HEK293 (cell line): ENCODE results near the gene CDKAL1.
"Not testable (repeated sequence)": the region's sequence is repeated elsewhere in the genome, so short reads cannot be mapped to it uniquely, and the experiment has no call there.

ENCODE experiments used
- CTCF ChIA-PET: fragments of 350-600 bp; formaldehyde crosslinking; extraction: SDS; loops from one replicate; lab custom pipeline; 2021; ENCODE audit warnings: antibody characterized with exemption; lab: Yijun Ruan, JAX
- POLR2A ChIA-PET: fragments of 300-600 bp; formaldehyde crosslinking; extraction: SDS; loops from one replicate; lab custom pipeline; 2020; ENCODE audit warnings: antibody characterized with exemption, inconsistent platforms; lab: Yijun Ruan, JAX
- H3K27ac ChIP-seq: fragments of 200-500 bp; sonication (Bioruptor generic); 2 replicates; pipeline ENCODE4 v1.5.1; 2014; ENCODE audit warnings: low read depth, low read length, control low read depth, inconsistent platforms; ENCODE audit errors: extremely low read depth
- H3K36me3 ChIP-seq, 2 experiments: fragments of 200-500 bp in 1 of 2; sonication (Bioruptor generic) in 1 of 2; 1 replicate in 1 of 2; 2 replicates in 1 of 2; pipeline ENCODE4 v1.5.1; 2014 to 2017; ENCODE audit warnings: inconsistent platforms in 2 of 2, low read length in 2 of 2; ENCODE audit not compliant: control insufficient read depth in 2 of 2, insufficient read depth in 1 of 2
- H3K4me1 ChIP-seq: fragments of 200-500 bp; sonication (Bioruptor generic); 2 replicates; pipeline ENCODE4 v1.5.1; 2014; ENCODE audit warnings: mild to moderate bottlenecking, low read length, inconsistent platforms; ENCODE audit not compliant: control insufficient read depth, insufficient read depth
- H3K4me3 ChIP-seq: 2 replicates; pipeline ENCODE4 v1.5.1; 2011; ENCODE audit warnings: low read depth, mild to moderate bottlenecking, control low read depth, low read length, moderate library complexity
- H3K9me3 ChIP-seq: fragments of 200-500 bp; sonication (Bioruptor generic); 2 replicates; pipeline ENCODE4 v1.5.1; 2014; ENCODE audit warnings: low read depth, low read length, inconsistent platforms; ENCODE audit not compliant: control insufficient read depth, insufficient read depth
- GFI1B ChIP-seq: fragments of 450-650 bp; formaldehyde crosslinking; IDR thresholded peaks from 2 replicates; pipeline ENCODE4 v1.5.1; 2016; ENCODE audit warnings: missing biosample characterization, missing genetic modification characterization
- GLI2 ChIP-seq: fragments of 450-650 bp; formaldehyde crosslinking; IDR thresholded peaks from 2 replicates; pipeline ENCODE4; 2017; ENCODE audit warnings: missing biosample characterization, missing genetic modification characterization, low read depth, borderline replicate concordance
- TSHZ1 ChIP-seq: fragments of 450-650 bp; formaldehyde crosslinking; IDR thresholded peaks from 2 replicates; pipeline ENCODE4 v1.5.1; 2016; ENCODE audit warnings: missing biosample characterization, missing genetic modification characterization, borderline replicate concordance
- ZBTB8A ChIP-seq: fragments of 450-650 bp; formaldehyde crosslinking; IDR thresholded peaks from 2 replicates; pipeline ENCODE4 v1.5.1; 2016; ENCODE audit warnings: missing biosample characterization, missing genetic modification characterization
- ZFP3 ChIP-seq: fragments of 450-650 bp; formaldehyde crosslinking; IDR thresholded peaks from 2 replicates; pipeline ENCODE4 v1.5.1; 2016; ENCODE audit warnings: low read depth, missing biosample characterization, missing genetic modification characterization
- ZNF10 ChIP-seq: fragments of 450-650 bp; formaldehyde crosslinking; IDR thresholded peaks from 2 replicates; pipeline ENCODE4 v1.5.1; 2017; ENCODE audit warnings: missing biosample characterization, missing genetic modification characterization
- ZNF140 ChIP-seq: fragments of 450-650 bp; formaldehyde crosslinking; IDR thresholded peaks from 2 replicates; pipeline ENCODE4 v1.5.1; 2016; ENCODE audit warnings: missing biosample characterization, missing genetic modification characterization
- ZNF18 ChIP-seq: fragments of 450-650 bp; formaldehyde crosslinking; IDR thresholded peaks from 2 replicates; pipeline ENCODE4 v1.5.1; 2016; ENCODE audit warnings: missing biosample characterization, missing genetic modification characterization
- ZNF266 ChIP-seq: fragments of 450-650 bp; formaldehyde crosslinking; IDR thresholded peaks from 2 replicates; pipeline ENCODE4 v1.5.1; 2016; ENCODE audit warnings: missing biosample characterization, missing genetic modification characterization, low read depth
- ZNF354C ChIP-seq: fragments of 450-650 bp; formaldehyde crosslinking; IDR thresholded peaks from 2 replicates; pipeline ENCODE4 v1.5.1; 2016; ENCODE audit warnings: missing biosample characterization, missing genetic modification characterization, low read depth, borderline replicate concordance
- ZNF394 ChIP-seq: fragments of 450-650 bp; formaldehyde crosslinking; IDR thresholded peaks from 2 replicates; pipeline ENCODE4 v1.5.1; 2016; ENCODE audit warnings: missing biosample characterization, missing genetic modification characterization, mild to moderate bottlenecking, moderate library complexity, borderline replicate concordance
- ZNF404 ChIP-seq: fragments of 450-650 bp; formaldehyde crosslinking; IDR thresholded peaks from 2 replicates; pipeline ENCODE4 v1.5.1; 2017; ENCODE audit warnings: missing biosample characterization, missing genetic modification characterization
- ZNF433 ChIP-seq: fragments of 450-650 bp; formaldehyde crosslinking; IDR thresholded peaks from 2 replicates; pipeline ENCODE4 v1.5.1; 2016; ENCODE audit warnings: missing biosample characterization, missing genetic modification characterization, low read depth
- ZNF510 ChIP-seq: fragments of 450-650 bp; formaldehyde crosslinking; IDR thresholded peaks from 2 replicates; pipeline ENCODE4 v1.5.1; 2018; ENCODE audit warnings: mild to moderate bottlenecking, missing genetic modification characterization, missing biosample characterization; ENCODE audit not compliant: insufficient replicate concordance
- ZNF518A ChIP-seq: fragments of 450-650 bp; formaldehyde crosslinking; conservative IDR thresholded peaks from 2 replicates; pipeline ENCODE4 v1.5.1; 2016; ENCODE audit warnings: low read depth, missing biosample characterization, missing genetic modification characterization
- ZNF530 ChIP-seq: fragments of 450-650 bp; formaldehyde crosslinking; IDR thresholded peaks from 2 replicates; pipeline ENCODE4 v1.5.1; 2016; ENCODE audit warnings: low read depth, missing biosample characterization, missing genetic modification characterization
- ZNF555 ChIP-seq: fragments of 450-650 bp; formaldehyde crosslinking; conservative IDR thresholded peaks from 2 replicates; pipeline ENCODE4 v1.5.1; 2017; ENCODE audit warnings: missing biosample characterization, mild to moderate bottlenecking, missing genetic modification characterization, inconsistent platforms
- ZNF621 ChIP-seq: fragments of 450-650 bp; formaldehyde crosslinking; IDR thresholded peaks from 2 replicates; pipeline ENCODE4 v1.5.1; 2017; ENCODE audit warnings: missing biosample characterization, missing genetic modification characterization
- ZNF626 ChIP-seq: fragments of 450-650 bp; sonication (Bioruptor Pico); formaldehyde crosslinking; IDR thresholded peaks from 2 replicates; pipeline ENCODE4 v1.5.1; 2018; ENCODE audit warnings: missing biosample characterization, missing genetic modification characterization, inconsistent platforms
- ZNF639 ChIP-seq: fragments of 450-650 bp; formaldehyde crosslinking; IDR thresholded peaks from 2 replicates; pipeline ENCODE4 v1.5.1; 2016; ENCODE audit warnings: missing biosample characterization, missing genetic modification characterization
- ZXDB ChIP-seq: fragments of 450-650 bp; formaldehyde crosslinking; IDR thresholded peaks from 2 replicates; pipeline ENCODE4 v1.5.1; 2016; ENCODE audit warnings: missing biosample characterization, missing genetic modification characterization

The CDKAL1 gene

GRCh38 chr6:21193790-21194475 lies 659.7 kb downstream of the CDKAL1 start:
- Histone ChIP-seq H3K9me3 (no peaks in the 10 kb centered on the region), H3K36me3 (no peaks in the 10 kb centered on the region), H3K4me3 (no peak overlapping the region), H3K27ac (no peak overlapping the region), H3K4me1 (0 out of 2 replicates have a peak, but pooled peaks cover 2% of the 10 kb centered on the region)
- ChIA-PET POLR2A (no interaction called here), CTCF (interaction anchor here (0.5 kb wide), 1 partner anchor 93 kb away, joined by 3 read pairs; no protein-coding TSS in a partner anchor)
- TF ChIP-seq ZBTB8A: no peak
- TF ChIP-seq ZNF626 (tag by site-specific recombination): no peak
- no peak for TF ChIP-seq ZNF621 (tag by site-specific recombination)
- TF ChIP-seq ZNF10 (tag by site-specific recombination): no peak
- TF ChIP-seq ZNF433 (tag by site-specific recombination): no peak

GRCh38 chr6:21195301-21195700 lies 661.0 kb downstream of the CDKAL1 start:
- H3K27ac ChIP-seq, H3K9me3 ChIP-seq, H3K4me3 ChIP-seq, H3K36me3 ChIP-seq, CTCF ChIA-PET, POLR2A ChIA-PET: not testable (repeated sequence)
- H3K4me1 ChIP-seq: peaks cover 15% of the 10 kb centered on the region
- TF ChIP-seq ZNF433 (tag by site-specific recombination) (peak; percentile 82), ZNF639 (tag by site-specific recombination) (0 out of 2 replicates have a peak, but pooled peaks have one; percentile 57), ZNF518A (tag by site-specific recombination) (peak; percentile 96), GFI1B (tag by site-specific recombination) (0 out of 2 replicates have a peak, but pooled peaks have one; percentile 43), ZXDB (tag by site-specific recombination) (peak; percentile 85; the same call in 1 of the 2 replicates), ZNF394 (tag by site-specific recombination) (peak; percentile 97), ZNF354C (tag by site-specific recombination) (peak; percentile 55; the same call in 1 of the 2 replicates), ZNF555 (tag by site-specific recombination) (peak; percentile 90), GLI2 (peak; percentile 58; the same call in 1 of the 2 replicates), ZNF510 (tag by site-specific recombination) (peak; percentile 93), ZNF140 (peak; percentile 94), TSHZ1 (tag by site-specific recombination) (peak; percentile 42; the same call in 1 of the 2 replicates), ZNF18 (tag by site-specific recombination) (peak; percentile 54; the same call in 1 of the 2 replicates), ZFP3 (tag by site-specific recombination) (peak; percentile 47; the same call in 1 of the 2 replicates), ZNF530 (tag by site-specific recombination) (0 out of 2 replicates have a peak, but pooled peaks have one; percentile 62), ZNF404 (peak; percentile 74; the same call in 1 of the 2 replicates), ZBTB8A (peak; percentile 87), ZNF266 (peak; percentile 92)
